Stimulated activated CD8-positive, alpha-beta memory T cell treated with anti-CD3 and anti-CD28 coated beads, Interleukin-4, amount 100 ng/mL, for 48 hours (primary cell): ENCODE measurements around the gene ZMYND10.

Experiments used
- DNase-seq: peaks from one replicate; pipeline ENCODE4 v3.0.0-alpha.2; 2020

Gene ZMYND10

GRCh38 chr3:50345586-50346234 lies at the start of gene ZMYND10:
TSS of gene ZMYND10 (minus strand) at chr3:50345732. CDS start at chr3:50345579, 153 bp downstream.
- DNase-seq: peak; percentile 87

GRCh38 chr3:50393061-50393460 lies 47.5 kb upstream of the ZMYND10 start:
- no peak for DNase-seq

GRCh38 chr3:50392101-50392715 lies 46.7 kb upstream of the ZMYND10 start:
- DNase-seq: no peak

- no peak for DNase-seq
Observed at GRCh38 chr3:50390508-50391224, 45.1 kb upstream of the ZMYND10 start.

GRCh38 chr3:50389414-50389767 lies 43.9 kb upstream of the ZMYND10 start:
- DNase-seq: no peak

- DNase-seq: no peak
Observed at GRCh38 chr3:50388720-50389413, 43.3 kb upstream of the ZMYND10 start.

GRCh38 chr3:50388016-50388719 lies 42.6 kb upstream of the ZMYND10 start:
- no peak for DNase-seq

GRCh38 chr3:50385754-50386153 lies 40.2 kb upstream of the ZMYND10 start:
- no peak for DNase-seq

- no peak for DNase-seq
Observed at GRCh38 chr3:50383750-50384149, 38.2 kb upstream of the ZMYND10 start.

GRCh38 chr3:50382722-50383121 lies 37.2 kb upstream of the ZMYND10 start:
- DNase-seq: no peak

GRCh38 chr3:50381383-50381782 lies 35.9 kb upstream of the ZMYND10 start:
- no peak for DNase-seq

- no peak for DNase-seq
Observed at GRCh38 chr3:50380405-50381085, 35.0 kb upstream of the ZMYND10 start.

- no peak for DNase-seq
Observed at GRCh38 chr3:50378757-50379156, 33.2 kb upstream of the ZMYND10 start.

- DNase-seq: no peak
Observed at GRCh38 chr3:50378024-50378423, 32.5 kb upstream of the ZMYND10 start.

GRCh38 chr3:50375258-50375931 lies 29.9 kb upstream of the ZMYND10 start:
- no peak for DNase-seq

GRCh38 chr3:50374363-50375257 lies 29.1 kb upstream of the ZMYND10 start:
- DNase-seq: no peak

- DNase-seq: no peak
Observed at GRCh38 chr3:50373146-50374051, 27.9 kb upstream of the ZMYND10 start.

- no peak for DNase-seq
Observed at GRCh38 chr3:50372349-50372748, 26.8 kb upstream of the ZMYND10 start.

GRCh38 chr3:50371133-50371685 lies 25.7 kb upstream of the ZMYND10 start:
- no peak for DNase-seq
